HEK293 (cell line): ENCODE results near the gene GALNTL6.
A peak's percentile ranks its signal among the peaks of the same experiment; 100 is the strongest.

Experiments used
- CTCF ChIA-PET: fragments of 350-600 bp; formaldehyde crosslinking; extraction: SDS; loops from one replicate; lab custom pipeline; 2021; ENCODE audit warnings: antibody characterized with exemption; lab: Yijun Ruan, JAX
- POLR2A ChIA-PET: fragments of 300-600 bp; formaldehyde crosslinking; extraction: SDS; loops from one replicate; lab custom pipeline; 2020; ENCODE audit warnings: antibody characterized with exemption, inconsistent platforms; lab: Yijun Ruan, JAX
- H3K27ac ChIP-seq: fragments of 200-500 bp; sonication (Bioruptor generic); 2 replicates; pipeline ENCODE4 v1.5.1; 2014; ENCODE audit warnings: low read depth, low read length, control low read depth, inconsistent platforms; ENCODE audit errors: extremely low read depth
- H3K36me3 ChIP-seq, 2 experiments: fragments of 200-500 bp in 1 of 2; sonication (Bioruptor generic) in 1 of 2; 1 replicate in 1 of 2; 2 replicates in 1 of 2; pipeline ENCODE4 v1.5.1; 2014 to 2017; ENCODE audit warnings: inconsistent platforms in 2 of 2, low read length in 2 of 2; ENCODE audit not compliant: control insufficient read depth in 2 of 2, insufficient read depth in 1 of 2
- H3K4me1 ChIP-seq: fragments of 200-500 bp; sonication (Bioruptor generic); 2 replicates; pipeline ENCODE4 v1.5.1; 2014; ENCODE audit warnings: mild to moderate bottlenecking, low read length, inconsistent platforms; ENCODE audit not compliant: control insufficient read depth, insufficient read depth
- H3K4me3 ChIP-seq: 2 replicates; pipeline ENCODE4 v1.5.1; 2011; ENCODE audit warnings: low read depth, mild to moderate bottlenecking, control low read depth, low read length, moderate library complexity
- H3K9me3 ChIP-seq: fragments of 200-500 bp; sonication (Bioruptor generic); 2 replicates; pipeline ENCODE4 v1.5.1; 2014; ENCODE audit warnings: low read depth, low read length, inconsistent platforms; ENCODE audit not compliant: control insufficient read depth, insufficient read depth
- GFI1B ChIP-seq: fragments of 450-650 bp; formaldehyde crosslinking; IDR thresholded peaks from 2 replicates; pipeline ENCODE4 v1.5.1; 2016; ENCODE audit warnings: missing biosample characterization, missing genetic modification characterization
- GLI2 ChIP-seq: fragments of 450-650 bp; formaldehyde crosslinking; IDR thresholded peaks from 2 replicates; pipeline ENCODE4; 2017; ENCODE audit warnings: missing biosample characterization, missing genetic modification characterization, low read depth, borderline replicate concordance
- IKZF3 ChIP-seq: fragments of 450-650 bp; IDR thresholded peaks from 2 replicates; pipeline ENCODE4 v1.5.0; 2018; ENCODE audit warnings: missing biosample characterization, mild to moderate bottlenecking, missing genetic modification characterization, moderate library complexity
- KLF1 ChIP-seq: fragments of 450-650 bp; formaldehyde crosslinking; IDR thresholded peaks from 2 replicates; pipeline ENCODE4 v1.5.1; 2016; ENCODE audit warnings: missing biosample characterization, missing genetic modification characterization
- KLF16 ChIP-seq: fragments of 450-650 bp; formaldehyde crosslinking; IDR thresholded peaks from 2 replicates; pipeline ENCODE4 v1.5.1; 2017; ENCODE audit warnings: missing biosample characterization, missing genetic modification characterization
- KLF17 ChIP-seq: fragments of 450-650 bp; formaldehyde crosslinking; IDR thresholded peaks from 2 replicates; pipeline ENCODE4 v1.5.1; 2016; ENCODE audit warnings: missing biosample characterization, missing genetic modification characterization
- PBX3 ChIP-seq: sonication (generic); formaldehyde crosslinking; IDR thresholded peaks from 2 replicates; pipeline ENCODE4 v1.8.1; 2022; ENCODE audit warnings: mild to moderate bottlenecking, moderate library complexity, missing genetic modification reagents
- REPIN1 ChIP-seq: fragments of 450-650 bp; formaldehyde crosslinking; IDR thresholded peaks from 2 replicates; pipeline ENCODE4 v1.5.1; 2017; ENCODE audit warnings: missing biosample characterization, missing genetic modification characterization, low read depth
- SCRT1 ChIP-seq: fragments of 450-650 bp; formaldehyde crosslinking; IDR thresholded peaks from 2 replicates; pipeline ENCODE4 v1.5.1; 2016; ENCODE audit warnings: missing biosample characterization, missing genetic modification characterization, borderline replicate concordance
- TRIM28 ChIP-seq: IDR thresholded peaks from 2 replicates; pipeline ENCODE4 v1.6.1; 2011; ENCODE audit warnings: low read length, control low read depth, borderline replicate concordance
- ZFP37 ChIP-seq: fragments of 450-650 bp; formaldehyde crosslinking; IDR thresholded peaks from 2 replicates; pipeline ENCODE4 v1.5.1; 2016; ENCODE audit warnings: missing biosample characterization, missing genetic modification characterization
- ZFP41 ChIP-seq: fragments of 450-650 bp; formaldehyde crosslinking; IDR thresholded peaks from 2 replicates; pipeline ENCODE4 v1.5.1; 2016; ENCODE audit warnings: missing biosample characterization, missing genetic modification characterization, borderline replicate concordance
- ZNF114 ChIP-seq: fragments of 450-650 bp; formaldehyde crosslinking; IDR thresholded peaks from 2 replicates; pipeline ENCODE4 v1.5.0; 2017; ENCODE audit warnings: missing biosample characterization, missing genetic modification characterization
- ZNF157 ChIP-seq: fragments of 450-650 bp; formaldehyde crosslinking; IDR thresholded peaks from 2 replicates; pipeline ENCODE4 v1.5.1; 2016; ENCODE audit warnings: missing biosample characterization, missing genetic modification characterization
- ZNF292 ChIP-seq: fragments of 450-650 bp; formaldehyde crosslinking; IDR thresholded peaks from 2 replicates; pipeline ENCODE4 v1.5.1; 2016; ENCODE audit warnings: low read depth, missing biosample characterization, missing genetic modification characterization, borderline replicate concordance
- ZNF366 ChIP-seq: fragments of 450-650 bp; formaldehyde crosslinking; conservative IDR thresholded peaks from 2 replicates; pipeline ENCODE4 v1.5.1; 2016; ENCODE audit warnings: missing biosample characterization, missing genetic modification characterization
- ZNF530 ChIP-seq: fragments of 450-650 bp; formaldehyde crosslinking; IDR thresholded peaks from 2 replicates; pipeline ENCODE4 v1.5.1; 2016; ENCODE audit warnings: low read depth, missing biosample characterization, missing genetic modification characterization
- ZNF560 ChIP-seq: fragments of 450-650 bp; formaldehyde crosslinking; IDR thresholded peaks from 2 replicates; pipeline ENCODE4 v1.5.1; 2017; ENCODE audit warnings: missing biosample characterization, missing genetic modification characterization, borderline replicate concordance
- ZNF561 ChIP-seq: fragments of 450-650 bp; IDR thresholded peaks from 2 replicates; pipeline ENCODE4 v1.5.1; 2018; ENCODE audit warnings: missing biosample characterization, missing genetic modification characterization, borderline replicate concordance
- ZNF610 ChIP-seq: fragments of 450-650 bp; formaldehyde crosslinking; IDR thresholded peaks from 2 replicates; pipeline ENCODE4 v1.5.1; 2016; ENCODE audit warnings: missing biosample characterization, missing genetic modification characterization, borderline replicate concordance
- ZNF621 ChIP-seq: fragments of 450-650 bp; formaldehyde crosslinking; IDR thresholded peaks from 2 replicates; pipeline ENCODE4 v1.5.1; 2017; ENCODE audit warnings: missing biosample characterization, missing genetic modification characterization
- ZNF624 ChIP-seq: fragments of 450-650 bp; formaldehyde crosslinking; IDR thresholded peaks from 2 replicates; pipeline ENCODE4 v1.5.1; 2017; ENCODE audit warnings: missing biosample characterization, missing genetic modification characterization
- ZNF677 ChIP-seq: fragments of 450-650 bp; IDR thresholded peaks from 2 replicates; pipeline ENCODE4 v1.5.0; 2018; ENCODE audit warnings: missing biosample characterization, mild to moderate bottlenecking, missing genetic modification characterization, moderate library complexity
- ZNF76 ChIP-seq: fragments of 450-650 bp; formaldehyde crosslinking; IDR thresholded peaks from 2 replicates; pipeline ENCODE4; 2016; ENCODE audit warnings: low read depth, missing biosample characterization, missing genetic modification characterization, borderline replicate concordance
- ZSCAN23 ChIP-seq: fragments of 450-650 bp; formaldehyde crosslinking; IDR thresholded peaks from 2 replicates; pipeline ENCODE4 v1.5.1; 2016; ENCODE audit warnings: missing biosample characterization, missing genetic modification characterization

The GALNTL6 gene

GRCh38 chr4:172802032-172802431, 988.8 kb downstream of the GALNTL6 start (continued):
- no peak for TF ChIP-seq ZNF610 (tag by site-specific recombination)
- TF ChIP-seq ZNF677 (tag by site-specific recombination) = no peak
- no peak for TF ChIP-seq ZNF624 (tag by site-specific recombination)
- no peak for TF ChIP-seq ZNF292 (tag by site-specific recombination)
- TF ChIP-seq ZNF366 = no peak
- no peak for TF ChIP-seq ZFP37 (tag by site-specific recombination)
- no peak for TF ChIP-seq ZNF157 (tag by site-specific recombination)
- no peak for TF ChIP-seq REPIN1 (tag by site-specific recombination)
- no peak for TF ChIP-seq ZNF621 (tag by site-specific recombination)
- no peak for TF ChIP-seq ZNF561 (tag by site-specific recombination)
- TF ChIP-seq, all 188 proteins: peak for 0

GRCh38 chr4:172806841-172807240, 993.6 kb downstream of the GALNTL6 start:
- Histone ChIP-seq H3K4me3 (no peak overlapping the region), H3K36me3 (no peaks in the 10 kb centered on the region), H3K27ac (no peak overlapping the region), H3K4me1 (no peaks in the 10 kb centered on the region), H3K9me3 (no peaks in the 10 kb centered on the region)
- TF ChIP-seq SCRT1 (tag by site-specific recombination) (no peak), GLI2 (no peak)
- POLR2A ChIA-PET = no interaction called here
- CTCF ChIA-PET = no interaction called here

GRCh38 chr4:172808196-172808595, 995.0 kb downstream of the GALNTL6 start:
- TF ChIP-seq ZNF560 (tag by site-specific recombination) = no peak
- TF ChIP-seq ZNF677 (tag by site-specific recombination) = no peak
- no peak for TF ChIP-seq PBX3 (CRISPR knock-in tag)
- no peak for TF ChIP-seq KLF1 (tag by site-specific recombination)
- no peak for TF ChIP-seq ZNF76 (tag by site-specific recombination)
- no peak for TF ChIP-seq KLF17 (tag by site-specific recombination)
- TF ChIP-seq ZFP41 = no peak
- no peak for TF ChIP-seq ZSCAN23 (tag by site-specific recombination)
- no peak for TF ChIP-seq ZNF114
- TF ChIP-seq TRIM28 = no peak
- no peak for TF ChIP-seq GFI1B
- H3K27ac ChIP-seq = no peak overlapping the region
- H3K36me3 ChIP-seq = no peaks in the 10 kb centered on the region
- no peaks in the 10 kb centered on the region for H3K4me1 ChIP-seq
- CTCF ChIA-PET = no interaction called here
- H3K9me3 ChIP-seq = no peaks in the 10 kb centered on the region
- no peak overlapping the region for H3K4me3 ChIP-seq
- POLR2A ChIA-PET = no interaction called here

- TF ChIP-seq ZNF530 (no peak), KLF16 (tag by site-specific recombination) (no peak), IKZF3 (tag by site-specific recombination) (no peak), TRIM28 (0 out of 2 replicates have a peak, but pooled peaks have one; percentile 31)
- H3K4me3 ChIP-seq = no peak overlapping the region
Observed at GRCh38 chr4:172809319-172809718, 996.1 kb downstream of the GALNTL6 start.

More at GRCh38 chr4:172809319-172809718, 996.1 kb downstream of the GALNTL6 start:
- ChIA-PET POLR2A (no interaction called here), CTCF (no interaction called here)
- Histone ChIP-seq H3K27ac (no peak overlapping the region), H3K4me1 (no peaks in the 10 kb centered on the region), H3K36me3 (no peaks in the 10 kb centered on the region), H3K9me3 (no peaks in the 10 kb centered on the region)
